Measurements from ENCODE around the gene ENTPD2.

GRCh38 chr9:137070201-137070905 is 16.5 kb upstream of the ENTPD2 start, which contains the start of gene SAPCD2:
- no peak for TF ChIP-seq CTCF (IDR thresholded peaks at IDR 0.05; ENCODE audit: insufficient read depth, low read length, poor library complexity, severe bottlenecking)
- TF ChIP-seq EZH2phosphoT487 (conservative IDR thresholded peaks at IDR 0.05; ENCODE audit: low read length): no peak
